ENCODE results near the gene LHFPL3.

LHFPL3 gene

DNA sequence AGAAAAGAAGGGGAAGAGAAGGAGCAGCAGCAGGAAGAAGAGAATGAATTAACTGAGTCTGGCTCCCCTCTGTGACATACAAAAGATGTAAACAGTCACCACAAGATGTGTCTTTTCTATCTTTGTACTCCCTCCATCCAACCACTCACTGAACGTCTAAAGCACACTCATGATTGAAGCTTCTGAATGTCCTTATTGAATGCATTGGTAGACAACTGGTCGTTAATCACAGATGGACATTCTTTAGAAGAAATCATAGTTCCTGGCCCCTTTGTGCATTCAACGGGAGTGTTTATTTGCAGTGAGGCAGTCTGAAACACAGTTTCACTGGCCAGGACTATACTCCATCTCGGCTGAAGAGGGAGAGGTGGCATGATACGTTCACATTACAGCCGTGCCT, 479.3 kb downstream of the LHFPL3 start:
- H3K4me2 ChIP-seq (ENCODE audit: low read length, poor library complexity, severe bottlenecking) = no peak overlapping the region
- no peak overlapping the region for H2AK5ac ChIP-seq (ENCODE audit: low read length, severe bottlenecking)
- no peak overlapping the region for H3K9ac ChIP-seq (ENCODE audit: low read length)
- no peak overlapping the region for H4K91ac ChIP-seq (ENCODE audit: low read length)
- H3K4ac ChIP-seq (ENCODE audit: low read depth in 1 of 2, low read length in 2 of 2) = no peak overlapping the region
- H3K79me1 ChIP-seq (replicated peaks; ENCODE audit: low read length, poor library complexity, severe bottlenecking) = no peaks in the 10 kb centered on the region
- H2BK5ac ChIP-seq (ENCODE audit: low read depth, low read length, poor library complexity, severe bottlenecking) = no peak overlapping the region
- H2BK12ac ChIP-seq (ENCODE audit: low read length in 2 of 2) = no peak overlapping the region
- 58% methylated on average over 6 of the region's 6 CpGs for WGBS
- H3K14ac ChIP-seq (ENCODE audit: low read length in 2 of 2) = no peak overlapping the region
- no peaks in the 10 kb centered on the region for H3K9me3 ChIP-seq (ENCODE audit: control insufficient read depth, low read length)
- no peak overlapping the region for H3K23ac ChIP-seq (ENCODE audit: low read length in 2 of 2)
- no peaks in the 10 kb centered on the region for H3K36me3 ChIP-seq (ENCODE audit: control insufficient read depth in 1 of 2, insufficient read depth in 2 of 2, low read depth in 1 of 2, low read length in 2 of 2)
- no peak overlapping the region for H3K18ac ChIP-seq (ENCODE audit: low read depth in 1 of 2, low read length in 2 of 2)
- no peaks in the 10 kb centered on the region for H3K4me1 ChIP-seq (ENCODE audit: control insufficient read depth, insufficient read depth, low read depth, low read length)
- H3K27ac ChIP-seq (ENCODE audit: low read length, poor library complexity, severe bottlenecking) = no peak overlapping the region
- DNase-seq = no peak
- no peak overlapping the region for H2AFZ ChIP-seq (ENCODE audit: low read depth, low read length)
- H3K27me3 ChIP-seq (ENCODE audit: control insufficient read depth in 1 of 2, insufficient read depth in 1 of 2, low read length in 2 of 2) = peaks cover 0 to 15% of the 10 kb centered on the region in 2 experiments
- no peak overlapping the region for H2BK120ac ChIP-seq (ENCODE audit: low read depth, low read length)
- H4K8ac ChIP-seq (ENCODE audit: low read length) = no peak overlapping the region
- H2BK15ac ChIP-seq (ENCODE audit: low read depth, poor library complexity, severe bottlenecking) = no peak overlapping the region
- no peak overlapping the region for H3K4me3 ChIP-seq (ENCODE audit: insufficient read depth in 1 of 2, low read depth in 1 of 2, low read length in 2 of 2)

DNA sequence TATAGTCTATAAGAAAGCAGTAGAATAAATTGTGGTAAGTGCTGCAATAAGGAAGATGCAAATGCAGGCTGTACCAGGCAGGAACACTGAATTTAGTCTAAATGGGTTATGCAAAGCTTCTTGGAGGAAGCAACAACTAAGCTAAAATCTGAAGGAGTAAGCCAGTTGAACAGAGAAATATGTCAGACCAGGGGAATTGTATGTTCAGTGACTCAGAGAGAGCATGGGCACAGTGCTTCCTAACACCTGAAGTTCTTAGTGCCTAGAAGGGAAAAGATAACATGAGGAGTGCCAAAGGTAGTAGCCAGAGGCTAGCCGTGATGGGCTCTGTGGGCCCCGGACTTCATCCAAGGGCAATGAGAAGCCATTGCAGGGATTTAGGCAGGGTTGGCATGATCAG, 481.5 kb downstream of the LHFPL3 start:
- 94% methylated on average over 2 of the region's 2 CpGs for WGBS
- H3K4me3 ChIP-seq (ENCODE audit: insufficient read depth in 1 of 2, low read depth in 1 of 2, low read length in 2 of 2) = no peak overlapping the region
- no peak overlapping the region for H3K4me2 ChIP-seq (ENCODE audit: low read length, poor library complexity, severe bottlenecking)
- H3K4ac ChIP-seq (ENCODE audit: low read depth in 1 of 2, low read length in 2 of 2) = no peak overlapping the region
- no peak for DNase-seq
- H3K9me3 ChIP-seq (ENCODE audit: control insufficient read depth, low read length) = no peaks in the 10 kb centered on the region
- peaks cover 0 to 15% of the 10 kb centered on the region in 2 experiments for H3K27me3 ChIP-seq (ENCODE audit: control insufficient read depth in 1 of 2, insufficient read depth in 1 of 2, low read length in 2 of 2)
- no peaks in the 10 kb centered on the region for H3K79me1 ChIP-seq (replicated peaks; ENCODE audit: low read length, poor library complexity, severe bottlenecking)
- no peak overlapping the region for H2AK5ac ChIP-seq (ENCODE audit: low read length, severe bottlenecking)
- H2BK5ac ChIP-seq (ENCODE audit: low read depth, low read length, poor library complexity, severe bottlenecking) = no peak overlapping the region
- H3K14ac ChIP-seq (ENCODE audit: low read length in 2 of 2) = no peak overlapping the region
- no peaks in the 10 kb centered on the region for H3K36me3 ChIP-seq (ENCODE audit: control insufficient read depth in 1 of 2, insufficient read depth in 2 of 2, low read depth in 1 of 2, low read length in 2 of 2)
- H4K8ac ChIP-seq (ENCODE audit: low read length) = no peak overlapping the region
- H3K18ac ChIP-seq (ENCODE audit: low read depth in 1 of 2, low read length in 2 of 2) = no peak overlapping the region
- H3K9ac ChIP-seq (ENCODE audit: low read length) = no peak overlapping the region
- no peaks in the 10 kb centered on the region for H3K4me1 ChIP-seq (ENCODE audit: control insufficient read depth, insufficient read depth, low read depth, low read length)
- no peak overlapping the region for H2BK15ac ChIP-seq (ENCODE audit: low read depth, poor library complexity, severe bottlenecking)
- no peak overlapping the region for H2BK12ac ChIP-seq (ENCODE audit: low read length in 2 of 2)
- no peak overlapping the region for H2AFZ ChIP-seq (ENCODE audit: low read depth, low read length)
- H3K23ac ChIP-seq (ENCODE audit: low read length in 2 of 2) = no peak overlapping the region
- H4K91ac ChIP-seq (ENCODE audit: low read length) = no peak overlapping the region
- H2BK120ac ChIP-seq (ENCODE audit: low read depth, low read length) = no peak overlapping the region
- H3K27ac ChIP-seq (ENCODE audit: low read length, poor library complexity, severe bottlenecking) = no peak overlapping the region

- Histone ChIP-seq H3K36me3 (ENCODE audit: control insufficient read depth in 1 of 2, insufficient read depth in 2 of 2, low read depth in 1 of 2, low read length in 2 of 2) (no peaks in the 10 kb centered on the region), H2AFZ (ENCODE audit: low read depth, low read length) (no peak overlapping the region), H3K27me3 (ENCODE audit: control insufficient read depth in 1 of 2, insufficient read depth in 1 of 2, low read length in 2 of 2) (peaks cover 4 to 24% of the 10 kb centered on the region in 2 experiments), H3K4ac (ENCODE audit: low read depth in 1 of 2, low read length in 2 of 2) (no peak overlapping the region), H2BK12ac (ENCODE audit: low read length in 2 of 2) (no peak overlapping the region), H2BK5ac (ENCODE audit: low read depth, low read length, poor library complexity, severe bottlenecking) (no peak overlapping the region), H3K23ac (ENCODE audit: low read length in 2 of 2) (no peak overlapping the region), H3K4me1 (ENCODE audit: control insufficient read depth, insufficient read depth, low read depth, low read length) (no peaks in the 10 kb centered on the region), H3K14ac (ENCODE audit: low read length in 2 of 2) (no peak overlapping the region), H2BK120ac (ENCODE audit: low read depth, low read length) (no peak overlapping the region), H3K4me3 (ENCODE audit: insufficient read depth in 1 of 2, low read depth in 1 of 2, low read length in 2 of 2) (no peak overlapping the region), H4K8ac (ENCODE audit: low read length) (no peak overlapping the region), H3K27ac (ENCODE audit: low read length, poor library complexity, severe bottlenecking) (no peak overlapping the region), H3K18ac (ENCODE audit: low read depth in 1 of 2, low read length in 2 of 2) (no peak overlapping the region), H3K79me1 (replicated peaks; ENCODE audit: low read length, poor library complexity, severe bottlenecking) (no peaks in the 10 kb centered on the region), H3K9ac (ENCODE audit: low read length) (no peak overlapping the region), H2AK5ac (ENCODE audit: low read length, severe bottlenecking) (no peak overlapping the region), H2BK15ac (ENCODE audit: low read depth, poor library complexity, severe bottlenecking) (no peak overlapping the region), H4K91ac (ENCODE audit: low read length) (no peak overlapping the region), H3K4me2 (ENCODE audit: low read length, poor library complexity, severe bottlenecking) (no peak overlapping the region), H3K9me3 (ENCODE audit: control insufficient read depth, low read length) (no peaks in the 10 kb centered on the region)
- DNase-seq = no peak
- WGBS = 91% methylated on average over 3 of the region's 3 CpGs
These were observed 485.7 kb downstream of the LHFPL3 start for GRCh38 chr7:104814126-104814525.

DNA sequence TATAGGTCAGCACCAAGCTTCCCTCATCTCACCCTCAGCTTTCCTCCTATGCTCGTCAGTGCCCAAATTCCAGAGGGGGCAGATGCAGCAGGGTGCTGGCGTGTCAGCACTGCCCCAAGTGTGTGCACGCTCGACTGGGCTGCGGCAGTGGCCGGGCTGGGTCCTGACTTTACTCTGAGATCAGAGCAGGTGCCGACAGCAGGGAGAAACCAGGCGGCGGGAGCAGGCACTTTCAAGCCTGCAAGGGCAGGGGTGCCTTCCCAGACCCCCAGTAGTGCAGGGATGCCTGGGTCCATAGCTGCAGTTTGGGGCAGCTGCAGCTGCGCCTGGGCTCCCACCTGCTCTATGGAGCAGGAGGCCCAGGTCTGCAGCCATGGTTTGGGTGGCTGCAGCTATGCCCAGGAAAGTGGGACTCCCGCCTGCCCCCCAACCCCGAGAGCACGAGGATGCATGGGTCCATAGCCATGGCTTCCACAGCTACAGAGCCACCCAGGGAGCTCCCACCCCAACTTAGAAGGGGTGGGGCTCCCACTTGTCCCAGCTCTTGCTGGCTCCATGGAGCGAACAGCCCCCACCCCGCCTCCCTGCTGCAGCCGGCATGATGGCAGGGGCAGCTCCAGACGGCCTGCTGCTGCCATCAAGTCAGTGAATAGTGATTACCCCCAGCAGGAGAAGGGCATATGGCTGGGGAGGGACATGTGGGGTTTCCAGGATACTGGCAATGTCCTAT, 486.4 kb downstream of the LHFPL3 start:
- H3K4me1 ChIP-seq (ENCODE audit: control insufficient read depth, insufficient read depth, low read depth, low read length) = no peaks in the 10 kb centered on the region
- no peak overlapping the region for H3K27ac ChIP-seq (ENCODE audit: low read length, poor library complexity, severe bottlenecking)
- no peak overlapping the region for H3K4me3 ChIP-seq (ENCODE audit: insufficient read depth in 1 of 2, low read depth in 1 of 2, low read length in 2 of 2)
- no peak overlapping the region for H4K91ac ChIP-seq (ENCODE audit: low read length)
- no peak for DNase-seq
- H3K4ac ChIP-seq (ENCODE audit: low read depth in 1 of 2, low read length in 2 of 2) = no peak overlapping the region
- H2BK15ac ChIP-seq (ENCODE audit: low read depth, poor library complexity, severe bottlenecking) = no peak overlapping the region
- no peak overlapping the region for H2BK120ac ChIP-seq (ENCODE audit: low read depth, low read length)
- no peak overlapping the region for H3K4me2 ChIP-seq (ENCODE audit: low read length, poor library complexity, severe bottlenecking)
- no peaks in the 10 kb centered on the region for H3K9me3 ChIP-seq (ENCODE audit: control insufficient read depth, low read length)
- H2AFZ ChIP-seq (ENCODE audit: low read depth, low read length) = no peak overlapping the region
- no peak overlapping the region for H2BK12ac ChIP-seq (ENCODE audit: low read length in 2 of 2)
- no peaks in the 10 kb centered on the region for H3K79me1 ChIP-seq (replicated peaks; ENCODE audit: low read length, poor library complexity, severe bottlenecking)
- no peak overlapping the region for H2AK5ac ChIP-seq (ENCODE audit: low read length, severe bottlenecking)
- no peak overlapping the region for H3K9ac ChIP-seq (ENCODE audit: low read length)
- H2BK5ac ChIP-seq (ENCODE audit: low read depth, low read length, poor library complexity, severe bottlenecking) = no peak overlapping the region
- peaks cover 7 to 29% of the 10 kb centered on the region in 2 experiments for H3K27me3 ChIP-seq (ENCODE audit: control insufficient read depth in 1 of 2, insufficient read depth in 1 of 2, low read length in 2 of 2)
- WGBS = 76% methylated on average over 17 of the region's 17 CpGs
- H4K8ac ChIP-seq (ENCODE audit: low read length) = no peak overlapping the region
- H3K14ac ChIP-seq (ENCODE audit: low read length in 2 of 2) = no peak overlapping the region
- no peak overlapping the region for H3K18ac ChIP-seq (ENCODE audit: low read depth in 1 of 2, low read length in 2 of 2)
- H3K23ac ChIP-seq (ENCODE audit: low read length in 2 of 2) = no peak overlapping the region
- H3K36me3 ChIP-seq (ENCODE audit: control insufficient read depth in 1 of 2, insufficient read depth in 2 of 2, low read depth in 1 of 2, low read length in 2 of 2) = no peaks in the 10 kb centered on the region
